ENCODE results near the gene CAMK1D. TPM values are rescaled to one million over a fixed set of nuclear protein-coding genes. Genes with fewer than 3 reads are reported as not detected.

CAMK1D gene
- total and polyA plus RNA-seq, 2 donors (not counting 3 experiments of a cell fraction or from before 2014, with no cell fraction given) = 0.37 to 4.2 TPM

DNA sequence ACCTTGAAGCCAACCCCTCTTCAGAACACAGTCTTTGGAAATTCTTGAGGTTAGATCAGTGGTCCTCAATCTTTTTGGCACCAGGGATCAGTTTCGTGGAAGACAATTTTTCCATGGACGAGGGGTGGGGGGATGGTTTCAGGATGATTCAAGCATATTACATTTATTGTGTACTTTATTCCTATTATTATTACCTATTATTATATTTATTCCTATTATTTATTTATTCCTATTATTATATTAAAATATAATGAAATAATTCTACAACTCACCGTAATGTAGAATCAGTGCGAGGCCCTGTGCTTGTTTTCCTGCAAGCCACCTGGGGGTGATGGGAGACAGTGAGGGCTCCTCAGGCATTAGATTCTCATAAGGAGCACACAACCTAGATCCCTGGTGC is 17.9 kb downstream of the CAMK1D start:
- no peaks in the 10 kb centered on the region for H3K36me3 ChIP-seq (ENCODE audit: control insufficient read depth in 2 of 2, extremely low read depth in 1 of 2, insufficient read depth in 2 of 2, low read length in 2 of 2)
- dilution Hi-C loops (cut with MboI; ENCODE audit: extremely low pct_ligation_motif_present, low sequenced_read_pairs) = no loop called here
- no peaks in the 10 kb centered on the region for H3K27me3 ChIP-seq (ENCODE audit: control insufficient read depth in 2 of 2, insufficient read depth in 2 of 2, low read length in 2 of 2)
- TF ChIP-seq FOS (IDR thresholded peaks at IDR 0.05; ENCODE audit: borderline replicate concordance, insufficient read depth, low read length) (no peak), POLR2A (IDR thresholded peaks at IDR 0.05; ENCODE audit: low read depth, low read length) (no peak), MYC (IDR thresholded peaks at IDR 0.05; ENCODE audit: low read depth, low read length) (no peak)
- TF ChIP-seq, protein P1, sequence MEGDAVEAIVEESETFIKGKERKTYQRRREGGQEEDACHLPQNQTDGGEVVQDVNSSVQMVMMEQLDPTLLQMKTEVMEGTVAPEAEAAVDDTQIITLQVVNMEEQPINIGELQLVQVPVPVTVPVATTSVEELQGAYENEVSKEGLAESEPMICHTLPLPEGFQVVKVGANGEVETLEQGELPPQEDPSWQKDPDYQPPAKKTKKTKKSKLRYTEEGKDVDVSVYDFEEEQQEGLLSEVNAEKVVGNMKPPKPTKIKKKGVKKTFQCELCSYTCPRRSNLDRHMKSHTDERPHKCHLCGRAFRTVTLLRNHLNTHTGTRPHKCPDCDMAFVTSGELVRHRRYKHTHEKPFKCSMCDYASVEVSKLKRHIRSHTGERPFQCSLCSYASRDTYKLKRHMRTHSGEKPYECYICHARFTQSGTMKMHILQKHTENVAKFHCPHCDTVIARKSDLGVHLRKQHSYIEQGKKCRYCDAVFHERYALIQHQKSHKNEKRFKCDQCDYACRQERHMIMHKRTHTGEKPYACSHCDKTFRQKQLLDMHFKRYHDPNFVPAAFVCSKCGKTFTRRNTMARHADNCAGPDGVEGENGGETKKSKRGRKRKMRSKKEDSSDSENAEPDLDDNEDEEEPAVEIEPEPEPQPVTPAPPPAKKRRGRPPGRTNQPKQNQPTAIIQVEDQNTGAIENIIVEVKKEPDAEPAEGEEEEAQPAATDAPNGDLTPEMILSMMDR (IDR thresholded peaks at IDR 0.05; ENCODE audit: extremely low read depth in 1 of 2, insufficient read depth in 1 of 2, low read depth in 1 of 2, low read length in 2 of 2) = no peak
- TF ChIP-seq, protein P2, sequence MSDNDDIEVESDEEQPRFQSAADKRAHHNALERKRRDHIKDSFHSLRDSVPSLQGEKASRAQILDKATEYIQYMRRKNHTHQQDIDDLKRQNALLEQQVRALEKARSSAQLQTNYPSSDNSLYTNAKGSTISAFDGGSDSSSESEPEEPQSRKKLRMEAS (IDR thresholded peaks at IDR 0.05; ENCODE audit: insufficient read depth, insufficient read length) = no peak
- H3K4me3 ChIP-seq (replicated peaks in 1 of 3; ENCODE audit: insufficient read depth in 1 of 3, low read depth in 1 of 3, low read length in 3 of 3) = no peak overlapping the region
- ChIA-PET POLR2A (no interaction called here), CTCF (interaction anchor here (1.4 kb wide), 1 partner anchor 289 kb away, joined by 3 read pairs; no protein-coding TSS in a partner anchor)
- no peaks in the 10 kb centered on the region for H3K9me1 ChIP-seq (replicated peaks; ENCODE audit: control insufficient read depth, extremely low read depth, insufficient read depth, low read length)
- FAIRE-seq = no peak
- no peaks in the 10 kb centered on the region for H4K20me1 ChIP-seq (replicated peaks; ENCODE audit: control insufficient read depth, extremely low read depth, insufficient read depth, low read length)
- no TSS peak for BruUV-seq (replicated peaks)
- no peak overlapping the region for H3K9ac ChIP-seq (replicated peaks; ENCODE audit: extremely low read depth, insufficient read depth, low read length)
- H3K4me1 ChIP-seq (ENCODE audit: control insufficient read depth, extremely low read depth, insufficient read depth, low read length) = no peaks in the 10 kb centered on the region
- no peaks in the 10 kb centered on the region for H3K9me3 ChIP-seq (replicated peaks; ENCODE audit: control insufficient read depth, insufficient read depth, low read length)
- H2AFZ ChIP-seq (ENCODE audit: low read depth, low read length) = no peak overlapping the region
- H3K4me2 ChIP-seq (ENCODE audit: insufficient read depth, low read length) = no peak overlapping the region
- no peaks in the 10 kb centered on the region for H3K79me2 ChIP-seq (ENCODE audit: control insufficient read depth, insufficient read depth, low read length)
- no peak for DNase-seq (ENCODE audit: low read depth, low spot score)
- intact Hi-C loops (cut with micrococcal nuclease) = no loop called here
- H3K27ac ChIP-seq (ENCODE audit: insufficient read depth, low read depth, low read length) = no peak overlapping the region

DNA sequence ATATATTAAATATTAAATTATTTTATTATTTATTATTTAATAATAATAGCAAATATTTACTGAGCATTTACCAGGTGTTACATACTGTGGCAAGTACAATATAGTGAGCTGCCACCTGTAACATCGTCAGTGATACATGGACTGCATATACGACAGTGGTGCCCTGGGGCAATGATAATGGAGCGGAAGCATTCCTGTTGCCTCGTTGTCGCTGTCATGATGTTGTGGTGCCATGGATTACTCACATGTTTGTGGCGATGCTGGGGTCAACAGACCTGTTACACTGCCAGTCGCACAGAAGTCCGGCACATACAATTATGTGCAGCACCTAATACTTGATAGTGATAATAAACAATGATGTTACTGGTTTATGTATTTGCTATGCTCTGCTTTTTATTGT is 20.6 kb downstream of the CAMK1D start:
- Histone ChIP-seq H3K9ac (replicated peaks; ENCODE audit: extremely low read depth, insufficient read depth, low read length) (no peak overlapping the region), H3K4me1 (ENCODE audit: control insufficient read depth, extremely low read depth, insufficient read depth, low read length) (no peaks in the 10 kb centered on the region), H3K36me3 (ENCODE audit: control insufficient read depth in 2 of 2, extremely low read depth in 1 of 2, insufficient read depth in 2 of 2, low read length in 2 of 2) (no peaks in the 10 kb centered on the region), H3K9me3 (replicated peaks; ENCODE audit: control insufficient read depth, insufficient read depth, low read length) (no peaks in the 10 kb centered on the region), H2AFZ (ENCODE audit: low read depth, low read length) (no peak overlapping the region), H3K27ac (ENCODE audit: insufficient read depth, low read depth, low read length) (no peak overlapping the region), H3K9me1 (replicated peaks; ENCODE audit: control insufficient read depth, extremely low read depth, insufficient read depth, low read length) (no peaks in the 10 kb centered on the region), H3K4me3 (replicated peaks in 1 of 3; ENCODE audit: insufficient read depth in 1 of 3, low read depth in 1 of 3, low read length in 3 of 3) (no peak overlapping the region), H4K20me1 (replicated peaks; ENCODE audit: control insufficient read depth, extremely low read depth, insufficient read depth, low read length) (no peaks in the 10 kb centered on the region), H3K27me3 (ENCODE audit: control insufficient read depth in 2 of 2, insufficient read depth in 2 of 2, low read length in 2 of 2) (no peaks in the 10 kb centered on the region), H3K4me2 (ENCODE audit: insufficient read depth, low read length) (no peak overlapping the region), H3K79me2 (ENCODE audit: control insufficient read depth, insufficient read depth, low read length) (no peaks in the 10 kb centered on the region)
- TF ChIP-seq FOS (IDR thresholded peaks at IDR 0.05; ENCODE audit: borderline replicate concordance, insufficient read depth, low read length) (no peak), GATA2 (IDR thresholded peaks at IDR 0.05; ENCODE audit: insufficient read depth, insufficient read length, low read depth, low read length) (no peak), POLR2A (IDR thresholded peaks at IDR 0.05; ENCODE audit: low read depth, low read length) (no peak), JUN (IDR thresholded peaks at IDR 0.05; ENCODE audit: borderline replicate concordance, insufficient read depth, insufficient read length, low read depth) (no peak), MYC (IDR thresholded peaks at IDR 0.05; ENCODE audit: low read depth, low read length) (no peak), EZH2 (IDR thresholded peaks at IDR 0.05; ENCODE audit: borderline replicate concordance, low read depth, low read length, severe bottlenecking) (no peak), POLR2AphosphoS5 (IDR thresholded peaks at IDR 0.05; ENCODE audit: insufficient read depth, low read depth, low read length) (no peak)
- TF ChIP-seq, protein P2 (IDR thresholded peaks at IDR 0.05; ENCODE audit: insufficient read depth, insufficient read length) = no peak
- TF ChIP-seq, protein P1 (IDR thresholded peaks at IDR 0.05; ENCODE audit: extremely low read depth in 1 of 2, insufficient read depth in 1 of 2, low read depth in 1 of 2, low read length in 2 of 2) = no peak
- ChIA-PET CTCF (no interaction called here), POLR2A (interaction anchor here (0.7 kb wide), 1 partner anchor 182 kb away, joined by 3 read pairs; no protein-coding TSS in a partner anchor)
- no peak for FAIRE-seq
- intact Hi-C loops (cut with micrococcal nuclease) (no loop called here), dilution Hi-C loops (cut with MboI; ENCODE audit: extremely low pct_ligation_motif_present, low sequenced_read_pairs) (no loop called here)
- DNase-seq (ENCODE audit: low read depth, low spot score) = no peak
- no TSS peak for BruUV-seq (replicated peaks)

All from endothelial cell of umbilical vein (primary cell).